Large intestine (tissue), 3 donors: ENCODE data around the gene DNAAF8. TPM values are rescaled to one million over a fixed set of nuclear protein-coding genes. Genes with fewer than 3 reads are reported as not detected.

ENCODE experiments used
- DNase-seq, 2 donors: peaks; one replicate each; pipeline versions ENCODE4 v3.0.0 to v3.0.0-alpha.2; 2013
- H3K27ac ChIP-seq: one replicate; pipeline ENCODE4 v1.5.1; 2013; ENCODE audit warnings: low read length
- H3K27me3 ChIP-seq: 2 replicates; pipeline ENCODE4 v1.6.1; 2013; ENCODE audit warnings: low read length; ENCODE audit not compliant: control insufficient read depth, insufficient read depth
- H3K36me3 ChIP-seq: 2 replicates; pipeline ENCODE4 v1.6.1; 2013; ENCODE audit warnings: low read length; ENCODE audit not compliant: control insufficient read depth, insufficient read depth
- H3K4me1 ChIP-seq: one replicate; pipeline ENCODE4 v1.6.1; 2013; ENCODE audit warnings: low read length; ENCODE audit not compliant: control insufficient read depth, insufficient read depth
- H3K4me3 ChIP-seq: one replicate; pipeline ENCODE4 v1.5.1; 2013; ENCODE audit warnings: low read length
- H3K9me3 ChIP-seq: one replicate; pipeline ENCODE4 v1.6.1; 2013; ENCODE audit warnings: mild to moderate bottlenecking, low read depth, low read length, moderate library complexity; ENCODE audit not compliant: control insufficient read depth
- WGBS: methylation state at CpG from one replicate; pipeline ENCODE4 v1.1.5; 2013; ENCODE audit warnings: low lambda C conversion rate; ENCODE audit not compliant: insufficient coverage; 5-methylcytosine and 5-hydroxymethylcytosine counted together
- polyA plus RNA-seq: library from polyadenylated mRNA; unstranded; fragments of 120-200 nt; gene quantifications from one replicate; pipeline ENCODE4 v1.2.1, GENCODE V29; 2013

Gene DNAAF8
- polyA plus RNA-seq, 1 donor: 0.78 TPM

GRCh38 chr16:4753227-4753626, 18.9 kb downstream of the DNAAF8 start:
- no peak overlapping the region for H3K4me3 ChIP-seq
- no peaks in the 10 kb centered on the region for H3K4me1 ChIP-seq
- DNase-seq: no peak
- H3K27me3 ChIP-seq: no peaks in the 10 kb centered on the region
- H3K36me3 ChIP-seq: peaks cover 64% of the 10 kb centered on the region
- H3K9me3 ChIP-seq: no peaks in the 10 kb centered on the region
- whole genome bisulfite sequencing: 80% methylated on average over 1 of the region's 11 CpGs
- no peak overlapping the region for H3K27ac ChIP-seq

- peaks cover 71% of the 10 kb centered on the region for H3K36me3 ChIP-seq
- WGBS: no CpG with 5 or more reads among the region's 4 CpGs
- H3K27me3 ChIP-seq: no peaks in the 10 kb centered on the region
These were observed 20.5 kb downstream of the DNAAF8 start for GRCh38 chr16:4754865-4755264.

GRCh38 chr16:4755687-4756086, 21.4 kb downstream of the DNAAF8 start:
- Histone ChIP-seq H3K36me3 (peaks cover 74% of the 10 kb centered on the region), H3K4me3 (no peak overlapping the region), H3K4me1 (no peaks in the 10 kb centered on the region), H3K27ac (no peak overlapping the region), H3K27me3 (no peaks in the 10 kb centered on the region), H3K9me3 (no peaks in the 10 kb centered on the region)
- no peak for DNase-seq
- WGBS: no CpG with 5 or more reads among the region's 6 CpGs

More at GRCh38 chr16:4754865-4755264, 20.5 kb downstream of the DNAAF8 start:
- H3K4me3 ChIP-seq: no peak overlapping the region
- no peak overlapping the region for H3K27ac ChIP-seq
- H3K4me1 ChIP-seq: no peaks in the 10 kb centered on the region
- DNase-seq: no peak
- no peaks in the 10 kb centered on the region for H3K9me3 ChIP-seq

GRCh38 chr16:4760221-4760910, 26.0 kb downstream of the DNAAF8 start:
- no peak overlapping the region for H3K4me3 ChIP-seq
- peaks cover 64% of the 10 kb centered on the region for H3K36me3 ChIP-seq
- peaks cover under 1% of the 10 kb centered on the region for H3K4me1 ChIP-seq
- H3K27ac ChIP-seq: no peak overlapping the region
- no peaks in the 10 kb centered on the region for H3K9me3 ChIP-seq
- DNase-seq: no peak
- no peaks in the 10 kb centered on the region for H3K27me3 ChIP-seq
- WGBS: no CpG with 5 or more reads among the region's 23 CpGs

- Histone ChIP-seq H3K4me3 (no peak overlapping the region), H3K27ac (no peak overlapping the region), H3K36me3 (peaks cover 56% of the 10 kb centered on the region), H3K9me3 (no peaks in the 10 kb centered on the region), H3K4me1 (peaks cover 9% of the 10 kb centered on the region), H3K27me3 (no peaks in the 10 kb centered on the region)
- DNase-seq: no peak
- no CpG with 5 or more reads among the region's 9 CpGs for WGBS
These were observed 27.9 kb downstream of the DNAAF8 start for GRCh38 chr16:4762205-4762604.

- Histone ChIP-seq H3K36me3 (peaks cover 48% of the 10 kb centered on the region), H3K4me1 (peaks cover 14% of the 10 kb centered on the region), H3K27me3 (no peaks in the 10 kb centered on the region), H3K27ac (no peak overlapping the region), H3K4me3 (no peak overlapping the region), H3K9me3 (no peaks in the 10 kb centered on the region)
- WGBS: 100% methylated on average over 1 of the region's 7 CpGs
- DNase-seq: no peak
These were observed 29.5 kb downstream of the DNAAF8 start for GRCh38 chr16:4763791-4764190.

- Histone ChIP-seq H3K36me3 (peaks cover 31% of the 10 kb centered on the region), H3K4me3 (peak overlapping the region; percentile 75), H3K27me3 (no peaks in the 10 kb centered on the region), H3K4me1 (peaks cover 19% of the 10 kb centered on the region), H3K27ac (peak overlapping the region; percentile 8), H3K9me3 (no peaks in the 10 kb centered on the region)
- no peak for DNase-seq
- no CpG with 5 or more reads among the region's 26 CpGs for WGBS
These were observed 31.5 kb downstream of the DNAAF8 start for GRCh38 chr16:4765511-4766474.

- DNase-seq: peak; percentile 97 to 98
- WGBS: 0% methylated on average over 1 of the region's 72 CpGs
- H3K4me1 ChIP-seq: peaks cover 19% of the 10 kb centered on the region
- H3K36me3 ChIP-seq: peaks cover 24% of the 10 kb centered on the region
- H3K9me3 ChIP-seq: no peaks in the 10 kb centered on the region
- peak within 1 kb of the TSS; percentile 79 for H3K27ac ChIP-seq
- no peaks in the 10 kb centered on the region for H3K27me3 ChIP-seq
- peak within 1 kb of the TSS; percentile 75 for H3K4me3 ChIP-seq
These were observed 32.7 kb downstream of the DNAAF8 start, which contains the start of gene ZNF500 for GRCh38 chr16:4766875-4767628. ZNF500 (minus strand) TSS chr16:4767162; CDS start chr16:4765978, 1,184 bp downstream.

GRCh38 chr16:4767872-4768548, 33.7 kb downstream of the DNAAF8 start:
- 100% methylated on average over 1 of the region's 17 CpGs for WGBS
- Histone ChIP-seq H3K9me3 (no peaks in the 10 kb centered on the region), H3K4me1 (peaks cover 19% of the 10 kb centered on the region), H3K27ac (peak overlapping the region; percentile 79), H3K4me3 (peak overlapping the region; percentile 63), H3K27me3 (no peaks in the 10 kb centered on the region), H3K36me3 (peaks cover 15% of the 10 kb centered on the region)
- DNase-seq: no peak
